ENCODE results near the gene NTRK3.

NTRK3 gene

GRCh38 chr15:87929841-87930240 is 326.7 kb downstream of the NTRK3 start:
- no peak overlapping the region for H3K4me3 ChIP-seq (ENCODE audit: low read depth, low read length)
- H3K14ac ChIP-seq (ENCODE audit: low read length): no peak overlapping the region
- no peak overlapping the region for H2AK5ac ChIP-seq (ENCODE audit: low read length)
- no peak overlapping the region for H3K9ac ChIP-seq (ENCODE audit: low read length)
- no peak overlapping the region for H4K12ac ChIP-seq (ENCODE audit: low read depth, low read length)
- no peaks in the 10 kb centered on the region for H3K27me3 ChIP-seq (ENCODE audit: insufficient read depth, low read length)
- no peak overlapping the region for H3K4ac ChIP-seq (ENCODE audit: low read depth, low read length)
- no peak overlapping the region for H3K23ac ChIP-seq (ENCODE audit: low read length)
- no peak overlapping the region for H3K4me2 ChIP-seq (ENCODE audit: low read length)
- no peak for DNase-seq
- H4K91ac ChIP-seq (ENCODE audit: low read depth, low read length): no peak overlapping the region
- no peak overlapping the region for H2BK120ac ChIP-seq (ENCODE audit: insufficient read depth, low read length, poor library complexity)
- no peak overlapping the region for H2BK5ac ChIP-seq (ENCODE audit: low read depth, low read length, poor library complexity)
- no peak overlapping the region for H3K27ac ChIP-seq (ENCODE audit: low read depth, low read length)
- no peak overlapping the region for H2BK12ac ChIP-seq (ENCODE audit: low read length)
- no peaks in the 10 kb centered on the region for H3K4me1 ChIP-seq (ENCODE audit: control insufficient read depth in 1 of 2, insufficient read depth in 2 of 2, low read length in 2 of 2)
- no peaks in the 10 kb centered on the region for H3K36me3 ChIP-seq (ENCODE audit: control insufficient read depth in 1 of 2, insufficient read depth in 2 of 2, low read length in 2 of 2)
- no peaks in the 10 kb centered on the region for H3K79me1 ChIP-seq (ENCODE audit: low read length)
- H3K18ac ChIP-seq (ENCODE audit: low read length): no peak overlapping the region
- no peaks in the 10 kb centered on the region for H3K9me3 ChIP-seq (ENCODE audit: insufficient read depth, low read depth, low read length)
- no CpG with 5 or more reads among the region's 2 CpGs for WGBS (ENCODE audit: extremely low coverage, insufficient coverage, insufficient read length)
- H2AFZ ChIP-seq (ENCODE audit: insufficient read depth, low read length, poor library complexity): no peak overlapping the region
- H3K79me2 ChIP-seq (ENCODE audit: control insufficient read depth, insufficient read depth, low read length, poor library complexity): no peaks in the 10 kb centered on the region
- no peak overlapping the region for H4K8ac ChIP-seq (ENCODE audit: low read depth, low read length)

- H3K4me1 ChIP-seq (ENCODE audit: control insufficient read depth in 1 of 2, insufficient read depth in 2 of 2, low read length in 2 of 2): no peaks in the 10 kb centered on the region
- H2BK120ac ChIP-seq (ENCODE audit: insufficient read depth, low read length, poor library complexity): no peak overlapping the region
- H3K9me3 ChIP-seq (ENCODE audit: insufficient read depth, low read depth, low read length): no peaks in the 10 kb centered on the region
- H3K27me3 ChIP-seq (ENCODE audit: insufficient read depth, low read length): no peaks in the 10 kb centered on the region
- no peak overlapping the region for H2BK5ac ChIP-seq (ENCODE audit: low read depth, low read length, poor library complexity)
- no peak overlapping the region for H2BK12ac ChIP-seq (ENCODE audit: low read length)
- H4K8ac ChIP-seq (ENCODE audit: low read depth, low read length): no peak overlapping the region
- no peaks in the 10 kb centered on the region for H3K36me3 ChIP-seq (ENCODE audit: control insufficient read depth in 1 of 2, insufficient read depth in 2 of 2, low read length in 2 of 2)
- no CpG with 5 or more reads among the region's 1 CpG for WGBS (ENCODE audit: extremely low coverage, insufficient coverage, insufficient read length)
- H3K79me1 ChIP-seq (ENCODE audit: low read length): no peaks in the 10 kb centered on the region
- DNase-seq: peak; percentile 25 to 62
- H3K9ac ChIP-seq (ENCODE audit: low read length): no peak overlapping the region
- H3K23ac ChIP-seq (ENCODE audit: low read length): no peak overlapping the region
- H3K79me2 ChIP-seq (ENCODE audit: control insufficient read depth, insufficient read depth, low read length, poor library complexity): no peaks in the 10 kb centered on the region
- no peak overlapping the region for H3K27ac ChIP-seq (ENCODE audit: low read depth, low read length)
- no peak overlapping the region for H3K4me3 ChIP-seq (ENCODE audit: low read depth, low read length)
- no peak overlapping the region for H4K12ac ChIP-seq (ENCODE audit: low read depth, low read length)
- H2AK5ac ChIP-seq (ENCODE audit: low read length): no peak overlapping the region
- no peak overlapping the region for H4K91ac ChIP-seq (ENCODE audit: low read depth, low read length)
- no peak overlapping the region for H3K18ac ChIP-seq (ENCODE audit: low read length)
- no peak overlapping the region for H3K4ac ChIP-seq (ENCODE audit: low read depth, low read length)
- H3K14ac ChIP-seq (ENCODE audit: low read length): no peak overlapping the region
- no peak overlapping the region for H3K4me2 ChIP-seq (ENCODE audit: low read length)
- H2AFZ ChIP-seq (ENCODE audit: insufficient read depth, low read length, poor library complexity): no peak overlapping the region
Observed at GRCh38 chr15:87924433-87924832, 332.1 kb downstream of the NTRK3 start.

- no CpG with 5 or more reads among the region's 3 CpGs for WGBS (ENCODE audit: extremely low coverage, insufficient coverage, insufficient read length)
- Histone ChIP-seq H3K27me3 (ENCODE audit: insufficient read depth, low read length) (no peaks in the 10 kb centered on the region), H2BK120ac (ENCODE audit: insufficient read depth, low read length, poor library complexity) (no peak overlapping the region), H3K18ac (ENCODE audit: low read length) (no peak overlapping the region), H4K8ac (ENCODE audit: low read depth, low read length) (no peak overlapping the region), H3K14ac (ENCODE audit: low read length) (no peak overlapping the region), H3K27ac (ENCODE audit: low read depth, low read length) (no peak overlapping the region), H3K23ac (ENCODE audit: low read length) (no peak overlapping the region), H3K4ac (ENCODE audit: low read depth, low read length) (no peak overlapping the region), H3K4me2 (ENCODE audit: low read length) (no peak overlapping the region), H3K9ac (ENCODE audit: low read length) (no peak overlapping the region), H3K36me3 (ENCODE audit: control insufficient read depth in 1 of 2, insufficient read depth in 2 of 2, low read length in 2 of 2) (no peaks in the 10 kb centered on the region), H2BK12ac (ENCODE audit: low read length) (no peak overlapping the region), H4K12ac (ENCODE audit: low read depth, low read length) (no peak overlapping the region), H3K79me2 (ENCODE audit: control insufficient read depth, insufficient read depth, low read length, poor library complexity) (no peaks in the 10 kb centered on the region), H3K4me1 (ENCODE audit: control insufficient read depth in 1 of 2, insufficient read depth in 2 of 2, low read length in 2 of 2) (no peaks in the 10 kb centered on the region), H3K9me3 (ENCODE audit: insufficient read depth, low read depth, low read length) (no peaks in the 10 kb centered on the region), H2AFZ (ENCODE audit: insufficient read depth, low read length, poor library complexity) (no peak overlapping the region), H2AK5ac (ENCODE audit: low read length) (no peak overlapping the region), H3K4me3 (ENCODE audit: low read depth, low read length) (no peak overlapping the region), H2BK5ac (ENCODE audit: low read depth, low read length, poor library complexity) (no peak overlapping the region), H3K79me1 (ENCODE audit: low read length) (no peaks in the 10 kb centered on the region), H4K91ac (ENCODE audit: low read depth, low read length) (no peak overlapping the region)
- no peak for DNase-seq
Observed at GRCh38 chr15:87919064-87919463, 337.5 kb downstream of the NTRK3 start.

- no CpG with 5 or more reads among the region's 2 CpGs for WGBS (ENCODE audit: extremely low coverage, insufficient coverage, insufficient read length)
- H4K91ac ChIP-seq (ENCODE audit: low read depth, low read length): no peak overlapping the region
Observed at GRCh38 chr15:87917480-87917879, 339.1 kb downstream of the NTRK3 start.

More at GRCh38 chr15:87917480-87917879, 339.1 kb downstream of the NTRK3 start:
- no peak overlapping the region for H2AK5ac ChIP-seq (ENCODE audit: low read length)
- no peaks in the 10 kb centered on the region for H3K27me3 ChIP-seq (ENCODE audit: insufficient read depth, low read length)
- H3K36me3 ChIP-seq (ENCODE audit: control insufficient read depth in 1 of 2, insufficient read depth in 2 of 2, low read length in 2 of 2): no peaks in the 10 kb centered on the region
- H4K12ac ChIP-seq (ENCODE audit: low read depth, low read length): no peak overlapping the region
- H3K9me3 ChIP-seq (ENCODE audit: insufficient read depth, low read depth, low read length): no peaks in the 10 kb centered on the region
- H2BK12ac ChIP-seq (ENCODE audit: low read length): no peak overlapping the region
- no peaks in the 10 kb centered on the region for H3K79me2 ChIP-seq (ENCODE audit: control insufficient read depth, insufficient read depth, low read length, poor library complexity)
- no peak overlapping the region for H3K18ac ChIP-seq (ENCODE audit: low read length)
- H3K9ac ChIP-seq (ENCODE audit: low read length): no peak overlapping the region
- no peak for DNase-seq
- no peak overlapping the region for H2BK120ac ChIP-seq (ENCODE audit: insufficient read depth, low read length, poor library complexity)
- no peak overlapping the region for H2BK5ac ChIP-seq (ENCODE audit: low read depth, low read length, poor library complexity)
- H3K14ac ChIP-seq (ENCODE audit: low read length): no peak overlapping the region
- H3K27ac ChIP-seq (ENCODE audit: low read depth, low read length): no peak overlapping the region
- no peak overlapping the region for H3K23ac ChIP-seq (ENCODE audit: low read length)
- H3K4ac ChIP-seq (ENCODE audit: low read depth, low read length): no peak overlapping the region
- H3K79me1 ChIP-seq (ENCODE audit: low read length): no peaks in the 10 kb centered on the region
- H3K4me2 ChIP-seq (ENCODE audit: low read length): no peak overlapping the region
- H3K4me3 ChIP-seq (ENCODE audit: low read depth, low read length): no peak overlapping the region
- no peak overlapping the region for H2AFZ ChIP-seq (ENCODE audit: insufficient read depth, low read length, poor library complexity)
- no peaks in the 10 kb centered on the region for H3K4me1 ChIP-seq (ENCODE audit: control insufficient read depth in 1 of 2, insufficient read depth in 2 of 2, low read length in 2 of 2)
- no peak overlapping the region for H4K8ac ChIP-seq (ENCODE audit: low read depth, low read length)

Measured in trophoblast cell (in vitro differentiated cells and primary cell).